Measurements from ENCODE around the gene MALRD1.

GRCh38 chr10:19328582-19328981, 280.0 kb downstream of the MALRD1 start:
- no peak for TF ChIP-seq CTCF (IDR thresholded peaks at IDR 0.05)
- TF ChIP-seq POLR2A (IDR thresholded peaks at IDR 0.05), result no peak

Measured in body of pancreas (tissue), 4 donors.